Breast epithelium (tissue), 4 donors: ENCODE data around the gene C1orf232. TPM values are rescaled to one million over a fixed set of nuclear protein-coding genes. Genes with fewer than 3 reads are reported as not detected.

Source experiments
- DNase-seq, 2 donors: peaks; one replicate each; pipeline ENCODE4 v3.0.0-alpha.2; 2019; ENCODE audit warnings: low spot score in 2 of 2
- H3K27ac ChIP-seq, 2 donors: fragments of 200-600 bp; sonication (generic) in 1 of 2; one replicate each; pipeline ENCODE4 v1.5.1; 2016 to 2019; ENCODE audit warnings: mild to moderate bottlenecking in 1 of 2
- H3K27me3 ChIP-seq, 2 donors: fragments of 200-600 bp; sonication (generic) in 1 of 2; one replicate each; pipeline versions ENCODE4 v1.5.1 to v1.6.0; 2017 to 2019; ENCODE audit warnings: control low read depth in 1 of 2, mild to moderate bottlenecking in 1 of 2
- H3K36me3 ChIP-seq: fragments of 200-600 bp; one replicate; pipeline ENCODE4 v1.5.1; 2019
- H3K4me1 ChIP-seq, 2 donors: fragments of 200-600 bp; sonication (generic); one replicate each; pipeline ENCODE4 v1.5.1; 2016 to 2019; ENCODE audit warnings: control low read depth in 1 of 2
- H3K4me3 ChIP-seq, 3 donors: fragments of 200-600 bp; sonication (generic); 1 replicate in 2 of 3; 2 replicates in 1 of 3; pipeline ENCODE4 v1.5.1; 2016 to 2019; ENCODE audit warnings: mild to moderate bottlenecking in 3 of 3, moderate library complexity in 2 of 3
- H3K9me3 ChIP-seq, 2 donors: fragments of 200-600 bp; sonication (generic) in 1 of 2; one replicate each; pipeline ENCODE4 v1.5.1; 2016 to 2019; ENCODE audit warnings: control low read depth in 1 of 2
- CTCF ChIP-seq, 3 donors: fragments of 450-650 bp; IDR thresholded peaks; one replicate each; pipeline ENCODE4 v1.5.1; 2016 to 2017; ENCODE audit warnings: antibody characterized with exemption in 3 of 3, mild to moderate bottlenecking in 3 of 3, moderate library complexity in 3 of 3
- POLR2A ChIP-seq: fragments of 450-650 bp; IDR thresholded peaks from one replicate; pipeline ENCODE4 v1.6.1; 2016; ENCODE audit warnings: antibody characterized with exemption, mild to moderate bottlenecking, moderate library complexity
- POLR2AphosphoS5 ChIP-seq, 3 donors: sonication (generic); formaldehyde crosslinking; IDR thresholded peaks; one replicate each; pipeline ENCODE4 v1.6.1; 2017; ENCODE audit warnings: antibody characterized with exemption in 3 of 3
- intact Hi-C: fragments of 100-400 bp; cut with DNase I; formaldehyde crosslinking; loops from one replicate; pipeline ENCODE4 v1.15.1; 2023; ENCODE audit warnings: low total_unique reads
- total RNA-seq, 3 donors: library from RNA; depleted of rRNA; stranded (reverse); fragments of >200 nt; gene quantifications; one replicate each; pipeline ENCODE4 v1.1.0, GENCODE V29; 2016

The C1orf232 gene
- total RNA-seq, 3 donors from 2014 or later, result not detected

DNA sequence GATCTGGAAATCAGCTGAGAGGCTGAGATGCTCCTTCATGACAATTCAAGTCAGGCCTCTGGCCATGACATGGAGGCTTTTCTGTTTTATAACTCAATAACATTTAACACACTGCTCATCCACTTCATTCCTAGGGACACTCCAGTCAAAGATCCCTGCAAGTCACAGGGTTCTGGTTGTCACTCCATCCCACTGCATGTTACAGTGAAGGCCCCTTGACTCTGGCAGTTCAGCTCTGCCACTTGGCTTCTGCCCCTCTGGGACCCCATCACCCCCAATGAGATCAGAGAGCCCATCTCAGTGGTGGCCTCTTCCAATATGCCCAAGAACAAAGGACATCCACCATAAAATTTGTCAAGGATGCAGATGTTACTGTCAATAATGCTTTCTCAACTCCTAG lies 19.9 kb downstream of the C1orf232 start:
- DNase-seq, result no peak
- Histone ChIP-seq H3K4me1 (no peaks in the 10 kb centered on the region), H3K4me3 (no peak overlapping the region), H3K27me3 (no peaks in the 10 kb centered on the region), H3K36me3 (no peaks in the 10 kb centered on the region), H3K27ac (no peak overlapping the region), H3K9me3 (no peaks in the 10 kb centered on the region)
- intact Hi-C loops, result no loop called here
- TF ChIP-seq POLR2A, result no peak
- no peak for TF ChIP-seq CTCF (IDR thresholded peaks at IDR 0.05)
- no peak for TF ChIP-seq POLR2AphosphoS5 (IDR thresholded peaks at IDR 0.05)

DNA sequence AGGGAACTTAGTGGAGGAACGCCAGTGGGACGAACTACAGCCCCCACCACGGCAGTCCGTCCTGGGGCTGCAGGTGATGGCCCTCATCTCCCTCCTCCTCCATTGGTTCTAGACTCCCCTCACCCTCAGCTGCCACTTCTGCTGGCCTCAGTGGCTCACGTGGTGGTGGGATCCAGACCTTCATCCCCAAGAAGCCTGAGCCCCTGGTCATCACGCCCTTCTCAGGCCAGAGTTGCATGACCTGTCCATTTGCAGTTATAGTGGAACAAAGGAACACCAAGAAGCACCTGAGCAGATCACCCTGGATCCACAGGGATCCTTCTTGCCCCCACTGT lies 22.8 kb downstream of the C1orf232 start:
- H3K4me3 ChIP-seq, result no peak overlapping the region
- no peak for TF ChIP-seq POLR2AphosphoS5 (IDR thresholded peaks at IDR 0.05)
- TF ChIP-seq POLR2A, result no peak
- no peak for TF ChIP-seq CTCF (IDR thresholded peaks at IDR 0.05)
- no peaks in the 10 kb centered on the region for H3K9me3 ChIP-seq
- H3K27me3 ChIP-seq, result no peaks in the 10 kb centered on the region
- no peak overlapping the region for H3K27ac ChIP-seq
- peak in 1 of 2 donors; percentile 12 for DNase-seq
- intact Hi-C loops, result no loop called here
- no peaks in the 10 kb centered on the region for H3K36me3 ChIP-seq
- no peaks in the 10 kb centered on the region for H3K4me1 ChIP-seq

- no peaks in the 10 kb centered on the region for H3K4me1 ChIP-seq
- H3K36me3 ChIP-seq, result no peaks in the 10 kb centered on the region
- intact Hi-C loops, result no loop called here
- no peaks in the 10 kb centered on the region for H3K9me3 ChIP-seq
- peak in 1 of 3 donors; percentile 37 for TF ChIP-seq POLR2AphosphoS5 (IDR thresholded peaks at IDR 0.05)
- TF ChIP-seq POLR2A, result no peak
- peak; percentile 34 to 84 (median 80) for TF ChIP-seq CTCF (IDR thresholded peaks at IDR 0.05)
- H3K4me3 ChIP-seq, result no peak overlapping the region
- peak; percentile 67 to 68 for DNase-seq
- H3K27me3 ChIP-seq, result no peaks in the 10 kb centered on the region
- no peak overlapping the region for H3K27ac ChIP-seq
Measured at GRCh38 chr1:26145041-26145959, 23.5 kb downstream of the C1orf232 start.

GRCh38 chr1:26142159-26142558 lies 26.6 kb downstream of the C1orf232 start:
- H3K4me3 ChIP-seq, result peak overlapping the region in 1 of 3 donors; percentile 12

More at GRCh38 chr1:26142159-26142558, 26.6 kb downstream of the C1orf232 start:
- DNase-seq, result no peak
- intact Hi-C loops, result no loop called here
- no peaks in the 10 kb centered on the region for H3K9me3 ChIP-seq
- H3K36me3 ChIP-seq, result no peaks in the 10 kb centered on the region
- no peak overlapping the region for H3K27ac ChIP-seq
- no peaks in the 10 kb centered on the region for H3K27me3 ChIP-seq
- no peaks in the 10 kb centered on the region for H3K4me1 ChIP-seq
- TF ChIP-seq CTCF (IDR thresholded peaks at IDR 0.05) (no peak), POLR2AphosphoS5 (IDR thresholded peaks at IDR 0.05) (no peak), POLR2A (no peak)
